ENCODE measurements around the gene GPR180.

GPR180 gene

DNA sequence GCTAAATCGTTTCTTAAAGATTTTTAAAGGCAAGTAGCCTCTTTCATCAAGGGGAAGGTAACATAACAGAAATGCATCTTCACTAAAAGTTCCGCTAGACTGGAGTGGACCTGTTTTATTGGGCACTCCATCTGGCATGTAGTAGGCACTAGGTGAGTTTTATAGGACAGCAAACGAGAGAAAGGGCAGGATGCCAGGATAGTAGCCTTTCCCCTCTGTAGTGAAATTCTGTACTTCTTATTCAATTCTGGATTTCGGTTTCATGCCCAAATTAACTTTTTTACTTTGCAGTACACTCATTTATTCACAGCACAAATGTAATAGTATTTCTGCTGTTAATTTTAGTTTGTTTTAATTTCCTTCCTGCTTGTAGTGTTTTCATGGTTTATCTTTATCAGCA is 45.2 kb downstream of the GPR180 start:
- DNase-seq (ENCODE audit: low read depth, low spot score), result no peak

DNA sequence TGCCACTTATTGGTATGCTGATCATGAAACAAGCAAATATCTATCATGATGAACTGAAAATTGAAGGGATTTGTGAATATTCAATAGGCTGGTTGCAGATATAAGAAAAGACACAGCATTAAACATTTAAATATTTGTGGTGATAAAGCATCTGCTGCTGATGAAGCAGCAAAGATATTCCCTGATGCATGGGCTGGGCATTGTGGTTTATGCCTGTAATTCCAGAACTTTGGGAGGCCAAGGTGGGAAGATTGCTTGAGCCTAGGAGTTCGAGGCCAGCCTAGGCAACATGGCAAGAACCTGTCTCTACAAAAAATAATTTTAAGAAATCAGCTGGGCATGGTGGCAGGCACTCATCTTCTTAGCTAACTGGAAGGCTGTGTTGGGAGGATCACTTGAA is 54.5 kb downstream of the GPR180 start:
- DNase-seq (ENCODE audit: low read depth, low spot score), result no peak

DNA sequence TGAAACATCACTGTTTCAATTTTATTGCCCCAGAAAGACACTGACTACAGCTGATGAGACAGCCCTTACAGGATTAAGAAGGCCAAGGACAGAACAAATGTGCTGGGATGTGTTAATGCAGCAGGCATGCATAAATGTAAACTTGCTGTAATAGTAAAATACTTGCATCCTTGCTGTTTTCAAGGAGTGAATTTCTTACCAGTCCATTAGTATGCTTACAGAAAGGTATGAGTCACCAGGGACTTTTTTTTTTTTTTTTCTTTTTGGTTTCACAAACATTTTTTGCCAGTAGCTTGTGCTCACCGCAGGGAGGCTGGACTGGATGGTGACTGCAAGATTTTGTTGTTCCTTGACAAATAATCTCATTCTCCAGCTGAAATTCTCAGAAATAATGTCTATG is 55.1 kb downstream of the GPR180 start:
- DNase-seq (ENCODE audit: low read depth, low spot score), result no peak

DNA sequence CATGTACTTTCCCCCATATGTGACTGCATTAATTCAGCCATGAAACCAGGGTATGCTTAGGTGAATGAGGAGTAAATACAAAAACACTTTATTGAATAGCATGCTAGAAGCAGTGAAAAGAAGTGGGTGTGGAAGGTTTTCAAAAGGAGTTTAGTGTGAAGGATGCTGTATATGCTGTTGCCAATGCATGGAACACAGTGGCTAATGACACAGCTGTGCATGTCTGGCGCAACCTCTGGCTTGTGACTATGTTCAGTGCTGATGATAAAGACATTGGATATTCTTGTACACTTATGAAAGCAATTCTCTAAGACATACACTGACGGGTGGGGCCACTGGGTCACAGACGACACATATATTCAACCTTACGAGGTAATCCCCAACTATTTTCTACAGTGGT is 55.5 kb downstream of the GPR180 start:
- no peak for DNase-seq (ENCODE audit: low read depth, low spot score)

DNA sequence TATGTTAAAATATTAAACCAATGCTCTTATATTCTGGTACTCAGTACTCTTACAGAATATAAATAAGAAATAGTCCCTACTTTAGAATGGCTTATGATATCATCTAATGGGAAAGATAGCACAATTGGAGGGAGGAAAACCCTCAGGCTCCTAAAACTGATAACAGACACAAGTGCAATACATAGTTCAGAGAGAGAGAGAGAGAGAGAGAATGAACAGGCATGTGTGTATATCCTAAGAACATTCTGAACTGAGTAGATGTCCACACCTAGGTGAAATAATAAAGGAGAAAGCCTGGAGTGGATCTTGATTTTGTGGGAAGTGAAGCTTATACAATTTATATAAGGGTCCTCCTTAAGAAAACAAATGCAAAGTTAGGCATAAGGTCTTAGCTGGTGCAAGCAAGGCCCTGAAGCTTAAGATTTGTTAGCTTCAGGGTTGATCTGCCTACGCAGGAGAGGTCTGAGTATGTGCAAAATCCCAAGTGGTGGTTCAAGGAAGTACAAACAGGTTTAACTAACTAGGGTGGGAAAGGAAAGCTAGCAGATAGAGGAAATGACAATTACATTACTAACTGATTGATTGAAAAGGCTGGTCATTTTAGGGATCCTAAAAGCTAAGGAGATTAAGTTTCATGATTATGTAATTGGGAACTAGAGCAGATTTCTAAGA is 57.4 kb downstream of the GPR180 start:
- no peak for DNase-seq (ENCODE audit: low read depth, low spot score)

DNA sequence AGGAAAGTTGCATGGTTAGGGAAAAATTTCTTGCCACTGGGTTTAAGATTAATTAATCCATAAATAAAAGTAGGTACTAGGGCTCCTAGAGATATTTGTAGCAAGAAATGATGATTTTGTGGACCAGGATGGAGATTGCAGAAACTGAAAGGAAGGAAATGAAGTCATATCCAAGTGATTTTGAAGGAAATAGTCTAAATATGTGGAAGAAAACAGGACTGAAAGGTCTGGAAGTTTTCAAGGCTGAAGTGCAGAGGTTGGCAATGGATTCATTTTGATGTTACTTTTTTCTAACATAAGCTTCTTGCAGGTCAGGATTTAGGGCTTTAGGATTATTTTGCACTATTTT is 57.9 kb downstream of the GPR180 start:
- DNase-seq (ENCODE audit: low read depth, low spot score), result no peak

DNA sequence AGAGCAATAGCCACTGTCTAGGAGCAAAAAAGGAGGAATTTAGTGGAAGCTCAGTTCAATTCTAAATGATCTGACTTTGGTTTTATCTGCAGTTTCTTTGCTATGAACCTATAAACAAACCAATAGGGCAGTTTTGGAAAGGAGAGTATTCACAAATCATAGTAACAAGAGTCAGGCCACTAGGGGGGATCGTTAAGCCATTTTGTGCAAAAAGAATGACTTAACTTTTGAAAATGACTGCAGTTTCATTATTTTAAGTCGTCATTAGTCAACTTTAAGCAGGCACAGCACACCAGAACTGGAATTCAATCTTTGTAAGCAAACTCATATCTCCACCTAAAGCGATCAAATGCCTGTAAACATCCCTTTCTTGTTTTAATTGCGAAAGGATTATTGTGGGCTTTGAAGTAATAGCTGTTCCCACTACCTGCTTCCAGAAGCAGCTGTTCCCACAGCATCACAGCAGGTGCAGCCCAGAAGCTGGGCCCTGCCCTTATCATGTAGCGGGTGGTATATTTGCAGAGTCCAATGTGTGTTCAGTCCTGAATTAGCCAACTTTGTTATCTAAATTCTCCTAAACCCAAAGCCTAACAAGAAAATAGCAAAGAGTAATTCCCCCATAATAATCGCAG is 59.2 kb downstream of the GPR180 start:
- no peak for DNase-seq (ENCODE audit: low read depth, low spot score)

DNA sequence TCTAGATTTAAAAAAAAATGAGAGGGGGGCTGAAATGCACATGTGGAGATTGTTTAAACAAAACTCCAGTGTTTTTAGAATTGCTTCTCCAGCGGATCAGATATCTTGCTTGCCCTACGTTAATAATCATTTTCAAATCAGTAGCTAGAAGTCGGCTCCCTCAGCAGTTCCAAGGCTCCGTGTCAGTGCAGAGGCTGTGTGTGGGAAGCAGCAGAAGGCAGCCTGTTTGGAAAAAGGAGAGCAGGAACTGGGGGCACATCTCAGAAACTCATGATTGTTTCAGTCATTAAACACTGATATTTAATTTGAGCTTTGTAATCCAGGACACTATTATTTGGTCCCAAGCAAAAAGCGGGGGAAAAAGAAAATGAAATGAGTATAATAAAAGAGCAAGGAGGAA is 59.7 kb downstream of the GPR180 start:
- no peak for DNase-seq (ENCODE audit: low read depth, low spot score)

DNA sequence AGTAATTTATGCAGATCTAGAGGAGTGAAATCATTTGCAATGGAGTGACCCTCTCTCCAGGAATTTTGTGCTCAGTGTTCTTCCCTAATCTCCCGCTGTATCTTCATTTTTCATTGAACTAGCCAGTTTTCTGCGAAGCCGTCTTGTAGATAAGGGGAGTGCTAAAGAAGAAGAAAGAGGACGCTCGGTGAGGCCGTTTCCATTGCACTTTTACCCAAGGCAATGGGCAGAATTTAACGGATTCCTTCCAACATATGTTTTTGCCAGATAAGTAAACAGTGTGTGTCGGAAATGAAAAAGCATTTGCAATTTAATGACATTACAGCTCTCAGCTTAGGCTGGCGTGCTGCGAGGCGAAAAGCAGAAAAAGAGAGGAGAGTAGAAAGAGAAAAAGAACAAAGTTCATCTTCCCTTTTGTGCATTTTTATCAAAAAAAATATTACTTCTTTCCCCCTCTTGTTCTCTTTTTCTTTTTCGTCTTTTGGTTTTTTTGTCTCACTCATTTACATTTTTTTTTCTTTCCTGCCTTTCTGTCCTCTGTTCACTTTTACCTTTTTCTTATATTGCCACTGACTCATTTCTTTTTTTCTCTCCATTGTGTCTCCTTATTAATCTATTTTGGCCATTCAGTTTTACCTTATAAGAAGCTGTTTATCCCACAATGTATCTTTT is 60.8 kb downstream of the GPR180 start:
- no peak for DNase-seq (ENCODE audit: low read depth, low spot score)

DNA sequence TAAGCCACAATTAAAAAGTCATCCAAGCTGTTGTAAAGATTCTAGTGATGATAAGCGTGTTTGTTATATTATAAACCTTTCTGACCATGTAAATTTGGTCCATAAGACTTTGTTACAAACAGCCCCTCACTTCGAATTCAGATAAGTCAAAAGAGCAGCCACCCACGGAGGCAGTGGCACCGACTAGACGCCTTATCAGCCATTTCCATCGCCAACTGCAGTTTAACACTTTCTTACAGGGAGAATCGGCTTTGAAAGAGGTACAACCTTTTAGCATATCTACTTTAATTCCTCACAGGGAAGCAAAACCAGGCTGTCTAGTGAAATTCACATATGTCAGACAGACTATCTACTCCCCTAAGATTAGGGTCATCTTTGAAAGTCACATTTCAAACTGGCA is 63.2 kb downstream of the GPR180 start:
- DNase-seq (ENCODE audit: low read depth, low spot score), result no peak

DNA sequence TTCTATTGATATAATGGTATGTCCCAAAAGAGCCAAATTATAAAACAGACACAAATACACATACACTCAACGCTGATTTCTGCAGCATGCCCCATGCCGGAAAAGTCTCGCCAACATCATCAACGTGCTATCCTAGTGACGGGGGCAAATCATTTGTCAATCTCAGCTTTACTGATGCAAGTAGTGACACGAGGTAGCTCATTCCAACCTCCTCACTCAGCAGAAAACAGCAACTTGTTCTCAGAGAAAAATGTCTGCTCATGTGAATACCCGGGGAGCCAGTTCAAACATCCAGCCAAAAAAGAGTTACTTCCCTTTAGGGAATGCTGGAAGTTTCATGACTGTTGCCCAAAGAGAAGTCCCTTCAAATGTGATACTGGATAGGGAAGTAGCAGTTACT is 64.4 kb downstream of the GPR180 start:
- no peak for DNase-seq (ENCODE audit: low read depth, low spot score)

DNA sequence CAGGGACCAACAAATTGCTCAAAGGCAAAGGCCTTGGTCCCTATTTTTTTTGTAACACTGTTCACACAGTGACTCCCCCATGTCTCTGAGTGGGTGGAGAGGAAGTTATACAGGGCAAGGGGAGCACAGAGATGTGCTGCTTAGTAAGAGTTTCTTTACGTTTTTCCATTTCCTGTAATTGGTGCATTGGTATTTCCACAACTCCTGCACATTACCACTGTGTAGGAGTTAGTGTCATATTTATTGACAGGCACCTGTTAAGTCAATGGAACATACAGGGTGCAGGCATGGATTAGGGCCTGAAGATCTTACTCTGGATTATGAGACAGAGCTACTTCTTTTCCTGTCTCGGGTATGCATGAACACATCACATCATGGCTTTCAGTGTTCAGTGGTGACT is 65.5 kb downstream of the GPR180 start:
- no peak for DNase-seq (ENCODE audit: low read depth, low spot score)

DNA sequence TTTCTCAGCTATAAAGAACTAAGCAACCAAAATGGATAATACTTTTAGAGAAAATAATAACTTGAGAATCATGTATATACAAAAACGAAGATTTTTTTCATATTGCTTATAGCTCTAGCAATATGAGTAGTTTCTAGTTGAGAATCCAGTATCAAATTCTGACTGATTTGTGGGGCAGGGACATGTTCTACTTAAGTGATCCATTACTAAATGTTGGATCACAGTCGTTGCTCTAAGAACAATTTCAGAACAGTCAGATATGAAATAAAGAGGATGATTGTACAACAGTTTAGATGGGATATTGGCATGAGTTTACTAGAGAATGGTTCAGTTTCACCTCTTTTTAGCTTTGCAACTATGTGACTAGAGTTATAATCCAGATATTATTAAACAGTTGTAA is 70.7 kb downstream of the GPR180 start:
- no peak for DNase-seq (ENCODE audit: low read depth, low spot score)

DNA sequence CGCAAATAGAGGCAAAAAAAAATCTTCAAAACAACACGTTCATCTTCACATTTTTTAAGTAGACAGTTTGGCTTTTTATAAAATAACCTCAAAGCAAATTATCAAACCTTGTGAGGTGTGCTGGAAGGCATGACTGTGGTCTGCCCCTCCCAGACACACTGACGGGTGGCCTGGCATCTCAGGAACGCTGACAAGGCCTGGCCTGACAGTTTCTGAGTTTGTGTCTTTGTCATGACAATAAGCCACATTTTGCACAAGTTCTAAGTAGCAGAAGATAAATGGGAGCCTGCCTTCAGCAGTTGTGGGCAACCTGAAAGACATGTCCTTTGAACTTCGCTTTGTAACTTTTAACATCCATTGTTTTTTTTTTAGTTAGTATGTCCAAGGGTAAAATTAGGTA is 72.2 kb downstream of the GPR180 start:
- DNase-seq (ENCODE audit: low read depth, low spot score), result peak; percentile 30

DNA sequence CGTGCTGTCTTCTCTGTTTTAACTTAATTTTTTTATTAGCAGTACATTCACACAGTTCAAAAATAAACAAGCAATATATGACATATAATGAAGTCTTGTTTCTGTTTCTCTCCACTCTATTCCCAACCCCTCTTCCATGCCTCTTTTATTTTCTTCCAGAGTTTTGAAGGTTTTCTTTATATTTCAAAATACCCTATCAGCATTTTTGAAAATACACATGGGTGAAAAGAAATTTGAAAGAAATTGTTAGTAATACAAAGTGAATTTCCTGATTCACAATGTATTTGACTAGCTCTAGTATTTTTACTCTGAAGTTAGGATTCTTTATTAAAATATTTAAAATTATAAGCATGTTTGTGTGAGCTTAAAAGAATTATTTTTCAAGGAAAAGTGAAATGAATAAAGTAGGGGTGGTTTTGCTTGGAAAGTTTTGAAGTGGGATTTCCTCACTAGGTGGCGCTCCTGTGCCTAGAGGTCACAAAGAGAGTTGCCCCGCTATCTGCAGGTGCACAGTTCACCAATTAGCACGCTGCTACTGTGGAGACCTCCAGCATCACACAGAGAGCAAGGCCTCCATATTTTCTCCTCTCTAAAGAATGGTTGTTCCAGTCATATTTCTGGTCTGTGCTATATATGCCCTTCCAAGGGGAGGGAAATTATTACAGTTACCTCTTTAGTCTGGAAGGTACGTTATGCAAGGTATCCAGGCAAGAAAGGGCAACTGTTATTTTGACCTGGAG is 73.1 kb downstream of the GPR180 start:
- peak; percentile 68 for DNase-seq (ENCODE audit: low read depth, low spot score)

DNA sequence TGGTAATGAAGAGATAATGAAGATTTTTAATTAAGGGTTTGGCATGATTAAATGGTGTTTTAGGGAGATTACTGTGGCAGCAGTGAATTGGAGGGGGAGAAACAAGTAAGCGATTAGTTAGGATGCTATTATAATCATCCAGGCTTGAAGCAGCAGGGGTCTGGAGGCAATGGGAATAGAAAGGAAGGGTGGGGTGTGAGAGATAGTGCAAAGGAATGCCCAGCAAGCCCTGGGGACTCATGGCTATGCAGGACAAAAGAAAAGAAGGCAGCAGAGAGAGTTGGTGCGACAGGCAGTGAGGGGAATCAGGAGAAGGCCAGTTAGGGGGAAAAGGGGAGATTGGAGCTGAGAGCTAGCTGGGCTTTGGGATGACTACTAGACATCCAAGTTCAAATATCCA is 76.1 kb downstream of the GPR180 start:
- DNase-seq (ENCODE audit: low read depth, low spot score), result peak; percentile 69

DNA sequence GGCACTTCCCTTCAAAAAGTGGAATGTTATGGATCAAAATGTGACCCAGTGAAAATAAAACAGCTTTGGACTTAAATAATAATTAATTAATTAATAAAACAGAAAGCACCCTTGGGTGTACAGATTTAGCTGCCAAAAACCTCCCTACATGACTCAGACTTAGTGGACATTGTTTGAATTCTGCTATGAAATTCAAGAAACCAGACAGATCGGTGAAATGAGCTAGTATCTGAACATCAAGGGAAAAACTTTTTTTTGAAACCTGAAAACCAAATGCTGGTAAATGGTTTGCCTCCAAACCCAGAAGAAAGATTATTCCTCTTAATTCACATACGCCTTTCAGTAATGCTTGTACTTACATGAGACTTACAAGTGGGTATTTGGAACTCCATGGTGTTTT is 77.2 kb downstream of the GPR180 start:
- no peak for DNase-seq (ENCODE audit: low read depth, low spot score)

DNA sequence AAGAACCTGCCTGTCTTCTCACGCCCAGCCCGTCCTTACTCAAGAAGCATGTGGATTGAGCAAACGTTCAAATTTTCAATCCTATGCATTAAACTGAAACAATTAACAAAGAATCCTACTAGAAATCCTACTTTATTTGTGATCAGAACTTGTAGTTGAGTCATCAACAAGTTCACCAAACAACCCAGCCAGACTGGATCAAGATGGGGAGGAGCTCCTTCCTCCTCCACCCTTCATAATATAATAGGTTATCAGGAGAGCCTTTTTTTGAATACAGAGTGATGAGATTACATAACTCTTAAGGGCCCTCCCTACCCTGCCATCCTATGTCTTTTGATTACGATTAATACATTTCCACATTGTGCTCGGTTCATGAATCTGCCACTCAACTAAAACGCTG is 78.0 kb downstream of the GPR180 start:
- DNase-seq (ENCODE audit: low read depth, low spot score), result no peak

DNA sequence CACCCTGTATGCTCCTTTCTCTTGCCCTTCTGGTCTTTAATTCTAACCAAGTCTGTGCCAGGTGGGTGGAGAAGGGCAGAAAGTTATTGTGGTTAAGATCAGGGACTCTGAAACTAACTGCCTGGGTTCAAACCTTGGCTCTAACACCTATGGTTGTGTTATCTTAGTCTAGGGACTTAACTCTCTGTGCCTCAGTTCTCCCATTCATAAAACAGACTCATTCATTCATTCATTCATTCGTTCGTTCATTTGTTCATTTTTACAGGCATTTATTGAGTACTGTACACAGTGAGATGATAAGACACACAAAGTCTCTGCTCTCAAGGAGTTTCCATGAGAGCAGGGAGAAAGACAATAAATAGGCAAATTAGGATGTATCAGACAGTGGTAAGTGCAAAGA is 80.6 kb downstream of the GPR180 start:
- no peak for DNase-seq (ENCODE audit: low read depth, low spot score)

DNA sequence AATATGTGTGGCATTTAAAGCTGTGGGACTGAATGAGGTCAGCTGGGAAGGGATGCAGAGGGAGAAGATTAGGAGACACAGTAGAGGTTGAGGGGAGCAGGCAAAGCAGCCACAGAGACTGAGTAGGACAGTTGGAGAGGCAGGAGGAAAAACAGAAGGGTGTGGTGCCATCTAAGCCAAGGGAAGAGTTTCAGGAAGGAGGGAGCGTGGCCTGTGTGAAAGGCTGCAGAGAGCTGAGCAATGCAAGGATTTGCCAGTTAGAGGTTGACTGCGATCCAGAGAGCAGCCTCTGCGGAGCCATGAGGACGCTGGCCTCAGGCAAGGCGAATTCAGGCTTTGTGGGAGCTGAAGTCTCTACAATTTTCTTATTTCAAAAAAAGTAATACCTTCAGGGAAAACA is 81.8 kb downstream of the GPR180 start:
- peak; percentile 40 for DNase-seq (ENCODE audit: low read depth, low spot score)
